Activated naive CD8-positive, alpha-beta T cell treated with anti-CD3 and anti-CD28 coated beads, Interleukin-2, amount 10 ng/mL, durations not matched to agents 7 days and 5 days (primary cell): ENCODE results near the gene UQCR11. TPM values are rescaled to one million over a fixed set of nuclear protein-coding genes. Genes with fewer than 3 reads are reported as not detected.
A peak's percentile ranks its signal among the peaks of the same experiment; 100 is the strongest.

Experiments used
- ATAC-seq: fragments of 150-1000 bp; cut with Tn5 transposase; one replicate; pipeline ENCODE4 v1.10.0; 2021; ENCODE audit warnings: low read depth, moderate library complexity
- POLR2A ChIA-PET: fragments of 350-600 bp; sonication (Branson Sonifier 250); formaldehyde crosslinking; loops from one replicate; lab custom pipeline; 2021; ENCODE audit warnings: antibody characterized with exemption; lab: Charles Lee
- DNase-seq: peaks from one replicate; pipeline ENCODE4 v3.0.0; 2021
- H3K27ac Mint-ChIP-seq: one replicate; pipeline ENCODE4 v1.8.0; 2022; ENCODE audit warnings: mild to moderate bottlenecking, mixed read lengths
- H3K27me3 Mint-ChIP-seq: one replicate; pipeline ENCODE4 v1.8.0; 2022; ENCODE audit warnings: mild to moderate bottlenecking, moderate library complexity, mixed read lengths
- H3K36me3 Mint-ChIP-seq: one replicate; pipeline ENCODE4 v1.8.0; 2021; ENCODE audit warnings: mild to moderate bottlenecking, mixed read lengths
- H3K4me1 Mint-ChIP-seq: one replicate; pipeline ENCODE4 v1.8.0; 2021; ENCODE audit warnings: mixed read lengths
- H3K4me3 Mint-ChIP-seq: one replicate; pipeline ENCODE4 v1.8.0; 2022; ENCODE audit warnings: mild to moderate bottlenecking, moderate library complexity, mixed read lengths
- H3K9me3 Mint-ChIP-seq: one replicate; pipeline ENCODE4 v1.8.0; 2021; ENCODE audit warnings: mixed read lengths
- total RNA-seq, 2 experiments: library from RNA; stranded (reverse); gene quantifications; one replicate each; pipeline ENCODE4 v1.2.3, GENCODE V29; 2021

UQCR11 gene
- total RNA-seq, 2 experiments from 2014 or later, result 176 to 181 TPM

GRCh38 chr19:1618157-1619093 is 13.2 kb upstream of the UQCR11 start:
- DNase-seq (no peak), ATAC-seq (peak; percentile 58)
- H3K4me1 Mint-ChIP-seq, result peaks cover 10% of the 10 kb centered on the region
- H3K36me3 Mint-ChIP-seq, result peaks cover 27% of the 10 kb centered on the region
- H3K4me3 Mint-ChIP-seq, result no peak overlapping the region
- POLR2A ChIA-PET, result interaction anchor here (0.6 kb wide), 1 partner anchor 78 kb away, joined by 3 read pairs; no protein-coding TSS in a partner anchor
- peak overlapping the region; percentile 58 for H3K27ac Mint-ChIP-seq
- H3K27me3 Mint-ChIP-seq, result no peaks in the 10 kb centered on the region
- no peaks in the 10 kb centered on the region for H3K9me3 Mint-ChIP-seq

DNA sequence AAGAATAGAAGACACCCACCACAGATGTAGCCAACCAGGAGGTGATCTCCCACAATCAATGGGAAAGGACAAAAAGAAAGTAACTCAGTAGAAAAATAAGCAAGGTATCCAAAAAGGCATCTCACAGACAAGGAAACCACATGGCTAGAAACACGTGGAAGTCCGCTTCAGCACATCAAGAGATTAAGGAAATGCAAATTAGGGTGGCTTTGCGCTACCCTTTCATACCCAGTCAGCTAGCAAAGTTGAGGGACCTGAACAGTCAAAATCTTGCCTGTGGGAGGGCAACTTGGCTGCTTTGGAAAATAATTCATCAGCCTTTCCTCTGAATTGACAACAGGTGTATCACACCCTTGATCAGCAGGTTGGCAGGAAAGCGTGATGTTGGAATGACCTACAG is 11.6 kb upstream of the UQCR11 start:
- POLR2A ChIA-PET, result no interaction called here
- no peaks in the 10 kb centered on the region for H3K9me3 Mint-ChIP-seq
- H3K27me3 Mint-ChIP-seq, result no peaks in the 10 kb centered on the region
- H3K27ac Mint-ChIP-seq, result peak overlapping the region; percentile 22
- peaks cover 10% of the 10 kb centered on the region for H3K4me1 Mint-ChIP-seq
- DNase-seq (no peak), ATAC-seq (peak; percentile 12)
- no peak overlapping the region for H3K4me3 Mint-ChIP-seq
- H3K36me3 Mint-ChIP-seq, result peaks cover 24% of the 10 kb centered on the region

DNA sequence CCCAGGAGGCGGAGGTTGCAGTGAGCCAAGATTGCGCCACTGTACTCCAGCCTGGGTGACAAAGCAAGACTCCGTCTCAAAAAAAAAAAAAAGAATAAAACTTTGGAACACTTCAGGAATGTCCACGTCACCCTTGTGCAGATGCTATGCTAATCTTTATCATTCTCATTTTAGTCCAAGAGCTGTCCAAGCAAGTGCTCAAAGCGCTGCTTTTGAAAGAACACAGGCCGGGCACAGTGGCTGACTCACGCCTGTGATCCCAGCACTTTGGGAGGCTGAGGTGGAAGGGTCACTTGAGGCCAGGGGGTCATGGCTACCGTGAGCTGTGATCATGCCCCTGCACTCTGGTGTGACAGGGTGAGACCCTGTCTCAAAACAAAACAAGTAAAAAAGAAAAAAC is 11.1 kb upstream of the UQCR11 start:
- DNase-seq, result no peak
- ATAC-seq, result no peak
- H3K27ac Mint-ChIP-seq, result peak overlapping the region; percentile 22
- no peak overlapping the region for H3K4me3 Mint-ChIP-seq
- H3K4me1 Mint-ChIP-seq, result peaks cover 10% of the 10 kb centered on the region
- peaks cover 24% of the 10 kb centered on the region for H3K36me3 Mint-ChIP-seq
- H3K27me3 Mint-ChIP-seq, result no peaks in the 10 kb centered on the region
- no peaks in the 10 kb centered on the region for H3K9me3 Mint-ChIP-seq
- POLR2A ChIA-PET, result no interaction called here

DNA sequence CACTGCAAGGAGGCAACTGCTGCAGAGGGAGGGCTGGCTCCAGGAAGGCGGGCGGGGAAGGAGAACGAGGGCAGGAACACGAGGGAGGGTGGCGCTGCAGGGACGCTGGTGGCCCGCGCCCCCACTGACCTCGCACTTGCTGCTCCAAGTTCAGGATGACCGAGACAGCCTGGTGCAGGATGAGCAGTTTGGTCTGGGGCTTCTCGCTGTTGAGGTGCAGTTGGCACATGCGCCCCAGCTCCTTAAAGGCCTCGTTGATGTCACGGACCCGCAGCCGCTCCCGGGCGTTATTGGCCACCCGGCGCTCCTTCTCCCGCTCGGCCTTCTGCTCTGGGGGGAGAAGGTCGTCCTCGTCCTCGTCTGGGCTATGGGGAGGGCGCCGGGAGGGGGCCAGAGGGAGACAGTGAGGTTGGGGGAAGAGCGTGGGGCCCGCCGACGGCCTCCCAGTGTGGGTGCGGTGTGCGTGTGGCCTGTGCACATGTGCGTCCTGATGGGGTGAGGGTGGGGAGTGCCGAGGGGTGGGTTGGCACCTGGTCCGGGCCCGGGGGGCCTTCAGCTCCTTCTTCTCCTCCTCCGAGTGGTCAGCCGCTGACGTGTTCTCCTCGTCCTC is 10.0 kb upstream of the UQCR11 start:
- Mint-ChIP-seq H3K9me3 (no peaks in the 10 kb centered on the region), H3K4me3 (no peak overlapping the region), H3K4me1 (peaks cover 17% of the 10 kb centered on the region), H3K27ac (no peak overlapping the region), H3K36me3 (peaks cover 26% of the 10 kb centered on the region), H3K27me3 (no peaks in the 10 kb centered on the region)
- no peak for DNase-seq
- POLR2A ChIA-PET, result no interaction called here
- ATAC-seq, result no peak

DNA sequence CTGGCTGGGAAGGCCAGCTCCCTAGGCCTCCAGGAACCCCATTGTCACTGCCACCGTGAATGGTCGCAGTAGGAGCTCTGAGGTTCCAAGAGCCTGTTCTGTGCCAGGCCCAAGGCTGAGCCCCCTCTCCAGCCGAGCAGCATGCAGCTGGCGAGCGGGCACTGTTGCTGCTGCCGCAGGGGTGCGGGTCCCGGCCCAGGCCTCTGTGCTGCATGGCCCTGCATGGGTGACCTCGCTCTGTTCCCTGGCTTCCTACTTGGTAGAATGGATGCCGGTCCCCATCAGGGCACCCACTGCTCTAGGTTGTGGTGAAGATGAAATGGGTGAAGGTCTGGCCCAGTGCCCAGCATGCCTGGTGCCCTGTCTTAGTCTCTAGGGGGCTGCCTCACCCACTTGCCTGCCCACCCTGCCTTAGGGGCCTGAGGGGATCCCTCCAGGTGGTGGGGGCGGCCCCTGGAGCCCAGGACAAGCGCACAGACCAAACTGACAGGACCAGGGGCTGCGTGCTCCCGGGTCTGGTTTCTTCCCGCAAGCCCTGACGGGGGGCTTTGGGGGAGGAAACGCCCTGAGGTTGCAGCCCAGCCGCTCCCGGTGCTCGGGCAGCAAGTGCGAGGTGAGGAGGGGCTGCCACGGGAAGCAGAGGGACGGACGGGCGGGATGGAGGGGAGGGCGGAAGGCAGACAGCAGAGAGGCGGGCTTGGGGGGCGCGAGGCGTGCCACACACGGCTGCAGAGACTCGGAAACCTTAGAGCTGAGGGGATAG is 8.7 kb upstream of the UQCR11 start:
- H3K27me3 Mint-ChIP-seq, result no peaks in the 10 kb centered on the region
- peaks cover 26% of the 10 kb centered on the region for H3K4me1 Mint-ChIP-seq
- DNase-seq (no peak), ATAC-seq (no peak)
- H3K27ac Mint-ChIP-seq, result no peak overlapping the region
- no peak overlapping the region for H3K4me3 Mint-ChIP-seq
- no peaks in the 10 kb centered on the region for H3K9me3 Mint-ChIP-seq
- H3K36me3 Mint-ChIP-seq, result peaks cover 26% of the 10 kb centered on the region
- POLR2A ChIA-PET, result no interaction called here

DNA sequence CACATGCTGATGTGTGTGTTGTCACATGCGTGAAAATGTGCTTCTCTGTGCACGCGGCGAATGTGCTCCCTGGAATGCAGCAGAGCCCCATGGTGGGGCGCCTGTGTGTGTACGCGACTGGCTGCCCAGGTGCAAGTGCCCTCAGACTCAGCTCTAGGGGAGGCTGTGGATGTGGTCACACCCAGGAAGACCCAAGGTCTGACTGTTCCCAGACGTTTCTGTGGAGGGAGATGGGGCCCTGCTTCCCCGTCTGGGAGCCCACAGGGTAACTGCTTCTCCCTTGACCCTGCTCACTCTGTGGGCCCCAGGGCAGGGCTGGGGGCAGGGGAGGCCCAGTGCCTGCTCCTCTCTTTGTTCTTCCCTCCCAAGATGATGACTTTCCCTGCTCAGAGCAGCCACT is 7.9 kb upstream of the UQCR11 start:
- ATAC-seq, result no peak
- peaks cover 30% of the 10 kb centered on the region for H3K4me1 Mint-ChIP-seq

DNA sequence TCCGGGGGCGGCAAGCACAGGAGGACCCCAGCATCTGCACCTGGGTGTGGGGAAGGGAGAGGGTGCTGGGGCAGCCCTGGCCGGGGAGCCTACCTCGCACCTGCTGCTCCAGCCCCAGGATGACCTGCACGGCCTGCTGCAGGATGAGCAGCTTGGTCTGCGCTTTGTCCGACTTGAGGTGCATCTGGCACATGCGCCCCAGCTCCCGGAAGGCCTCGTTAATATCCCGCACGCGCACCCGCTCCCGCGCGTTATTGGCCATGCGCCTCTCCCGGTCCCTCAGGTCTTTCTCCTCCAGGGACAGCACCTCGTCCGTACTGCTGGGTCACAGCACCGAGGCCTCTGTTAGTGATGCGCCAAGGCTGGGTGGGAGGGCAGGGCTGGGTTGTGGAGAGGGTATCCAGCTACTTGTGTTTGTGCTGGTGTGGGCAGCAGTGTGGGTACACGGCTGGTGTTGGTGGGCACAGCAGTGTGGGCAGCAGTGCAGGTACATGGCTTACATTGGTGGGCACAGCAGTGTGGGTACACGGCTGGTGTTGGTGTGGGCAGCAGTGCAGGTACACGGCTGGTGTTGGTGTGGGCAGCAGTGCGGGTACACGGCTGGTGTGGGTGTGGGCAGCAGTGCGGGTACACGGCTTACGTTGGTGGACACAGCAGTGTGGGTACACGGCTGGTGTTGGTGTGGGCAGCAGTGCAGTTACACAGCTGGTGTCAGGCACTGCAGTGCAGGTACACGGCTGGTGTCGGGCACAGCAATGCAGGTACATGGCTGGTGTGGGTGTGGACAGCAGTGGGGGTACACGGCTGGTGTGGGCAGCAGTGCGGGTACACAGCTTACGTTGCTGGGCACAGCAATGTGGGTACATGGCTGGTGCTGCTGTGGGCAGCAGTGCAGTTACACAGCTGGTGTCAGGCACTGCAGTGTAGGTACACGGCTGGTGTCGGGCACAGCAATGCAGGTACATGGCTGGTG is 7.1 kb upstream of the UQCR11 start:
- no peak for DNase-seq
- peaks cover 28% of the 10 kb centered on the region for H3K4me1 Mint-ChIP-seq
- H3K27me3 Mint-ChIP-seq, result no peaks in the 10 kb centered on the region
- no peak overlapping the region for H3K4me3 Mint-ChIP-seq
- no peaks in the 10 kb centered on the region for H3K9me3 Mint-ChIP-seq
- no peak overlapping the region for H3K27ac Mint-ChIP-seq
- ATAC-seq, result no peak
- peaks cover 21% of the 10 kb centered on the region for H3K36me3 Mint-ChIP-seq
- POLR2A ChIA-PET, result no interaction called here

More for the DNA sequence above, 7.9 kb upstream of the UQCR11 start:
- Mint-ChIP-seq H3K9me3 (no peaks in the 10 kb centered on the region), H3K27me3 (no peaks in the 10 kb centered on the region), H3K36me3 (peaks cover 23% of the 10 kb centered on the region), H3K4me3 (no peak overlapping the region), H3K27ac (peak overlapping the region; percentile 16)
- DNase-seq, result no peak
- POLR2A ChIA-PET, result no interaction called here

DNA sequence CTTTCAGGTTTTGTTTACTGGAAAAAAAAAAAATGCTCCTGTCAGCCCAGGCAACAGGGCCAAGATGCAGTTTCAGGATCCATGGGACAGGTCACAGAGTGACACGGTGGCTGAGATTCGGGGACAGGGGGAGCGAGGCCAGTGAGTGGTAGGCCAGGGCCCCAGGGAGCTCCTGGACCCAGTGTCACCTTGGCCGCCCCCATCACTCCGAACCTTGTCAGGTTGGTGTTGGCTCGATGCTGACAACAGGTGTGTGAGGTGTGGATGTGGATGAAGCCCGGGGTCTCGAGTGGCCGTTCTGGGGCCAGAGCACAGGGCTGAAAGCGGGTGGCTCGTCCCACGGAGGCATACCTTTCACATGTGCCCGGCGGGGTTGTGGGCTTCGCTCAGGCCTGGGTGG is 6.1 kb upstream of the UQCR11 start:
- no peak overlapping the region for H3K4me3 Mint-ChIP-seq
- peaks cover 16% of the 10 kb centered on the region for H3K36me3 Mint-ChIP-seq
- peaks cover 28% of the 10 kb centered on the region for H3K4me1 Mint-ChIP-seq
- DNase-seq, result no peak
- H3K9me3 Mint-ChIP-seq, result no peaks in the 10 kb centered on the region
- peak overlapping the region; percentile 56 for H3K27ac Mint-ChIP-seq
- no peak for ATAC-seq
- POLR2A ChIA-PET, result no interaction called here
- H3K27me3 Mint-ChIP-seq, result no peaks in the 10 kb centered on the region

DNA sequence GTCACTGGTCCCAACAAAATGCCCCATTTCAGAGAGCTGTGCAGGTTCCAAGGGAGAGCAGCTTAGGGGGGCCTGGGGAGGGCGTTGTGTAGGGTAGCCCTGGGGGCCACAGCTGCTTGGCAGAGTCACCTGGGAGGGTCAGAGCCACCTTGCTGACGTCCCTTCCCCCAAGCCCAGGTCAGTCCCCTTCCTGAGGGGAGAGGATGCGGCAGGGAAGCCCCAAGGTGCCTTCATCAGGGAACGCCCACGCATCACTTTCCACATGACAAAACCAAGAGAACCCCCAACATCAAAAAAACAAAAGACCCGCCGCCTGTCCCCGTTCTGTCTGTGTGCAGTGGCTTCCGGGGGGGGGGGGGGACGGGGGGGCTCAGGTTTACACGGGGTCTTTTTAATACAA is 5.3 kb upstream of the UQCR11 start:
- POLR2A ChIA-PET, result no interaction called here
- peaks cover 31% of the 10 kb centered on the region for H3K4me1 Mint-ChIP-seq
- H3K9me3 Mint-ChIP-seq, result no peaks in the 10 kb centered on the region
- H3K4me3 Mint-ChIP-seq, result no peak overlapping the region
- peaks cover 11% of the 10 kb centered on the region for H3K36me3 Mint-ChIP-seq
- DNase-seq (no peak), ATAC-seq (no peak)
- H3K27me3 Mint-ChIP-seq, result no peaks in the 10 kb centered on the region
- no peak overlapping the region for H3K27ac Mint-ChIP-seq

GRCh38 chr19:1609680-1610474 is 4.6 kb upstream of the UQCR11 start:
- no peaks in the 10 kb centered on the region for H3K27me3 Mint-ChIP-seq
- peak overlapping the region; percentile 51 for H3K4me3 Mint-ChIP-seq
- no peaks in the 10 kb centered on the region for H3K9me3 Mint-ChIP-seq
- no peak for DNase-seq
- ATAC-seq, result no peak
- H3K36me3 Mint-ChIP-seq, result peaks cover 9% of the 10 kb centered on the region
- peak overlapping the region; percentile 67 for H3K27ac Mint-ChIP-seq
- POLR2A ChIA-PET, result interaction anchor here (2.9 to 6.6 kb wide), 2 partner anchors 16 to 42 kb away, joined by 12 to 56 read pairs; partner anchors contain the start of genes MBD3 and TCF3
- peaks cover 31% of the 10 kb centered on the region for H3K4me1 Mint-ChIP-seq

DNA sequence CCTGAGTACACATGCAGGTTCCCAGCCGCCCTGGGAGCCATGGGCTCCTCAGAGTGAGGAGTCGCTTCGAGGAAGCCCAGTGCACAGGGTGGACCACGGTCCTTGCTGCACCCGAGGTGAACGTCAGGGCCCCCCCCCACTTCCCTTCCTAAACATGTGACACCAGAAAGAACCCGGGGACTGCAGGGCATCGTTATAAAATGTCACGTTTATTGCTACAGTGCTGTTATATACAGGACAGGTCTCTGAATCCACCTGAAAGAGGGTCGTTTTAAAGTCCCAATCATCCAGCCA is 3.8 kb upstream of the UQCR11 start:
- H3K4me1 Mint-ChIP-seq, result peaks cover 33% of the 10 kb centered on the region
- POLR2A ChIA-PET, result interaction anchor here (2.9 to 6.6 kb wide), 2 partner anchors 15 to 43 kb away, joined by 12 to 56 read pairs; partner anchors contain the start of genes MBD3 and TCF3
- H3K4me3 Mint-ChIP-seq, result peak overlapping the region; percentile 37
- H3K27me3 Mint-ChIP-seq, result no peaks in the 10 kb centered on the region
- H3K36me3 Mint-ChIP-seq, result peaks cover 4% of the 10 kb centered on the region
- no peak for ATAC-seq
- H3K27ac Mint-ChIP-seq, result no peak overlapping the region
- DNase-seq, result no peak
- H3K9me3 Mint-ChIP-seq, result no peaks in the 10 kb centered on the region
